Suprapubic skin (tissue), 4 donors: ENCODE measurements around the gene CRKL.

ENCODE experiments used
- CTCF ChIP-seq, 2 donors: fragments of 200-600 bp in 1 of 2; fragments of 450-650 bp in 1 of 2; sonication (generic) in 1 of 2; IDR thresholded peaks; one replicate each; pipeline ENCODE4 v1.5.1; 2016 to 2019; ENCODE audit warnings: antibody characterized with exemption in 2 of 2, mild to moderate bottlenecking in 1 of 2, moderate library complexity in 1 of 2
- EP300 ChIP-seq: sonication (generic); formaldehyde crosslinking; IDR thresholded peaks from one replicate; pipeline ENCODE4 v1.6.1; 2017; ENCODE audit warnings: antibody characterized with exemption
- POLR2A ChIP-seq, 2 donors: fragments of 450-650 bp; IDR thresholded peaks; one replicate each; pipeline ENCODE4 v1.6.1; 2017; ENCODE audit warnings: antibody characterized with exemption in 2 of 2, mild to moderate bottlenecking in 2 of 2, moderate library complexity in 2 of 2
- POLR2AphosphoS5 ChIP-seq, 3 donors: sonication (generic); formaldehyde crosslinking; IDR thresholded peaks; one replicate each; pipeline ENCODE4 v1.6.1; 2017; ENCODE audit warnings: antibody characterized with exemption in 3 of 3

GRCh38 chr22:20868025-20868962, 48.9 kb upstream of the CRKL start:
- no peak for TF ChIP-seq CTCF (IDR thresholded peaks at IDR 0.05)
- no peak for TF ChIP-seq POLR2A (IDR thresholded peaks at IDR 0.05)
- TF ChIP-seq POLR2AphosphoS5 (IDR thresholded peaks at IDR 0.05), result no peak
- no peak for TF ChIP-seq EP300
